HG02678 (cell line): ENCODE results near the gene BMP6.
"Not testable (repeated sequence)": the region's sequence is repeated elsewhere in the genome, so short reads cannot be mapped to it uniquely, and the experiment has no call there.

ENCODE experiments used
- ATAC-seq: cut with Tn5 transposase; IDR thresholded peaks from one replicate; pipeline ENCODE4 v1.9.1; 2021; ENCODE audit warnings: mild to moderate bottlenecking, moderate library complexity; ENCODE audit not compliant: unreplicated experiment

BMP6 gene

DNA sequence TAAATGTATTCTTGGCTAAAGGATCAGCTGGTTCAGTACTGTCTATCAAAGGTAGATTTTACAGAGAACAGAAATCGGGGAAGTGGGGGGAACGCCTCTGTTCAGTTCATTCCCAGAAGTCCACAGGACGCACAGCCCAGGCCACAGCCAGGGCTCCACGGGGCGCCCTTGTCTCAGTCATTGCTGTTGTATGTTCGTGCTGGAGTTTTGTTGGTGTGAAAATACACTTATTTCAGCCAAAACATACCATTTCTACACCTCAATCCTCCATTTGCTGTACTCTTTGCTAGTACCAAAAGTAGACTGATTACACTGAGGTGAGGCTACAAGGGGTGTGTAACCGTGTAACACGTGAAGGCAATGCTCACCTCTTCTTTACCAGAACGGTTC is 154.8 kb downstream of the BMP6 start:
- ATAC-seq = no peak

DNA sequence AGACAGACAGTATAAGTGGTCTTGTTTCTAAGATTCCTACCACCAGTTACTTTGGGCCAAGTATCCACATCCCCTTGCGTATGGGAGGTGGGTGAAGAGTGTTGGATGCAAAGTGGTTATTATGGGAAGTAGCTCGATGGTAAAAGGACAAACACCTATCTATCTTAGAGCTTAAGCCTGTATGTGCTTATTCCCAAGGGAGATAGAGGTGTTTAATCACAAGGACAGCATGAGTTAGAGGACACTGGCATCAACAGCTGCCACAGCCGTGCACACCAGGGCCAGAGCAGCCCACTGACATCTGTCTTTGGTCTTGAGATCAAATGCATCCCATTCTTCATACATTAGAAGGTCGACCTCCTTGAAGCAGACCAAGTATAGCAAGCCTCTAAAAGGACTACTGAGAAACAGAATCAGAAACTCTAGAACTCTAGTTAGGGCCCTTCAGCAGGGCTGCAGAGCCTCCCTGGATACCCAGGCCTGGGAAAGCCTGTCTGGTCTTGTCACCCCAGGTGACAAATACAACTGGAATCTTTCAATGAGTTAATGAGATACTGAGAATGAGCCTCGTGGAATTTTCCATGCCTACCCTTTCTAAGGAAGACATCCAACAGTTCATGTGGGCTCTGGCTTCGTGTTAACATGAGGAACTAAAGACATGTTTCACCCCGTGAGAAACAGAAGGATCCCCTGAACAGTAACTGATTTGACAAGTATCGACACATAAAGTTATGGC is 156.0 kb downstream of the BMP6 start:
- no peak for ATAC-seq

DNA sequence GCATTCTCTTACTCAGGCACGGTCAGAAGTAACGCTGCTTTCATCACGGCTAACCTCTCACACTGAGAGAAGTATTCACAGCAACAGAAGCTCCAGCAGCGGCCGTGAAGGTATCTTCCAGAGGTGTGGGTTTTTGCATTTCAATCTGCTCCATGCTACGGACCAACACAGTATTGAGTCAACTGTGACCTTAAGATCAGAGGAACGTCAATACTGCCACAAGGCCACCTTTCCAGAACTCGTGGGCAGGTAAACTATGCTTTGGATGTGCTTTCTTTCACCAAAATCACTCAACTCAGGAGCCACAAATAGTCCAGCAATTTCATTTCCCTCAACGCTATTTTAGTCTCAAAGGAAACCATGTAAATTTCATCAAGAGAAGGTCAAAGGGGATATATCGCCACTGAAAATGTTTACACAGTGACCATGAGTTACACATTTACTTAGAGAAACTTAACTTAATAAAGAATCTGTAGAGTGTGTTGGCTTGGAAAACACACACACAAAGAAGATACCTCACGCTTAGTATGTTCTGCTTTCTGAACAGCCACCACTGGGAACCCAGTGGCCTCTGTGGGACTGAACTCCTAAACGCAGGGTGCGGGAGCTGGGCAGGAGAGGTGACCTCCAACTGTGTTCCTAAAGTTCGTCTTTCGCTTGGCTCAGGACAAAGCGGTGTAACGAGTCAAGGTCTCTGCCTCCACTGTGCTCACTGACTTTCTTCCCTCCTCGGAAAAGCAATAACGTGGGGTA is 156.8 kb downstream of the BMP6 start:
- ATAC-seq = no peak

DNA sequence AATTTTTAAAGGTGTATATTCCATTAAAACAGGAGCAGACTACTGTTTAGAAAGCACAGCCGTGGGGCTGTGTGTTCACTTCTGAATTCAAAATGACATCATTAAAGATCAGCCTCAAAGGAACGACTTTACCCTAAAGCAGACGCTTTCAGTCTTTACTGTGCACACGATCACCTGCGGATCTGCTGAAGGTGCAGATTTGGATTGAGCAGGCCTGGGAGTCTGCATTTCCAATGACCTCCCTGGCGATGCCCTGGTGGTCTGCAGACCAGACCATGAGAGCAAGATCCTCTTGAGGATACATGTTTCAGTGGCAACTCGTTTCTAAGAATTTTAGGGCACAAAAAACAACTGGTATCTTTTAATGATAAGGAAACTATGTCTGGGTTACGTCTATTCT is 157.5 kb downstream of the BMP6 start:
- no peak for ATAC-seq

DNA sequence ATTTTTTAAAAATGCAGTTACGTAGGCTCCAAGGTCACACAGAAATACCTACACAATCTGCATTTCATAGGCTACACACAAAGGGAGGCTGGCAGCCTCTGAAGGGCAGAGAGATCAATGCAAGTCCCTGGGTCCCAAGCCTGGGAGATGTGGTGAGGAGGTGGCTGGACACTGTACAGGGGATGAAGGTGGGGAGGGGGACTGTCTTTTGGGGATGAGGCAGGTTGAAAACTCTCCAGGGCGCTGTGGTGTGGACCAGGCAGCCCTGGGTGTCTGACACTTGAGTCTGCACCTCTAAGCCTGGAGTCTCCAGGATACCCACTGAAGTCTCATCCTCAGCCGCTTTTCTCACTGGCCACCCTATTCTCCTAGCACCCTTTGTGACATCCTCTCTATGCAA is 160.2 kb downstream of the BMP6 start:
- ATAC-seq = no peak

- no peak for ATAC-seq
Measured at GRCh38 chr6:7887278-7887991, 161.5 kb downstream of the BMP6 start.

GRCh38 chr6:7888587-7889357 is 162.9 kb downstream of the BMP6 start:
- no peak for ATAC-seq

GRCh38 chr6:7891078-7891872 is 165.4 kb downstream of the BMP6 start:
- no peak for ATAC-seq

- ATAC-seq = not testable (repeated sequence)
Measured at GRCh38 chr6:7892367-7892766, 166.5 kb downstream of the BMP6 start.

DNA sequence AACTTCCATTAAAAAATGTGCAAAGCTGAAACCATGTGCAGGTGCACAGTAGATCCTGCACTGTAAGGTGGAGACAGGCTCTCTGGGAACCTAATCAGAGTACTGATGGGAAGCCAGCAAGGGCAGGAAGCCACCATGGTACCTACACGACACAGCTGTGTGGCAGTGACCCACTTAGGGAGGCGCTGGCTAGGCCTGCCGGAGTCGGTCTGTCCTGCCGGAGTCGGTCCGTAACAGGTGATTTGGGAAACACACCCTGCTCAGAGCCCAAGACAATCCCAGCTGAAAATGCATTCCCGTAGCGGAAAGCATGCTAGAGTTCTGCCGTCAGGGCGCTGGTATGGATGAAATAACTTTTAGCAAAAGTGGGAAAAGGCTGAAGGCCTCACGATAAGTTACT is 167.4 kb downstream of the BMP6 start:
- ATAC-seq = no peak

GRCh38 chr6:7894262-7895124 is 168.6 kb downstream of the BMP6 start:
- no peak for ATAC-seq

GRCh38 chr6:7895125-7895423 is 169.2 kb downstream of the BMP6 start:
- no peak for ATAC-seq

- no peak for ATAC-seq
Measured at GRCh38 chr6:7896465-7896987, 170.6 kb downstream of the BMP6 start.

DNA sequence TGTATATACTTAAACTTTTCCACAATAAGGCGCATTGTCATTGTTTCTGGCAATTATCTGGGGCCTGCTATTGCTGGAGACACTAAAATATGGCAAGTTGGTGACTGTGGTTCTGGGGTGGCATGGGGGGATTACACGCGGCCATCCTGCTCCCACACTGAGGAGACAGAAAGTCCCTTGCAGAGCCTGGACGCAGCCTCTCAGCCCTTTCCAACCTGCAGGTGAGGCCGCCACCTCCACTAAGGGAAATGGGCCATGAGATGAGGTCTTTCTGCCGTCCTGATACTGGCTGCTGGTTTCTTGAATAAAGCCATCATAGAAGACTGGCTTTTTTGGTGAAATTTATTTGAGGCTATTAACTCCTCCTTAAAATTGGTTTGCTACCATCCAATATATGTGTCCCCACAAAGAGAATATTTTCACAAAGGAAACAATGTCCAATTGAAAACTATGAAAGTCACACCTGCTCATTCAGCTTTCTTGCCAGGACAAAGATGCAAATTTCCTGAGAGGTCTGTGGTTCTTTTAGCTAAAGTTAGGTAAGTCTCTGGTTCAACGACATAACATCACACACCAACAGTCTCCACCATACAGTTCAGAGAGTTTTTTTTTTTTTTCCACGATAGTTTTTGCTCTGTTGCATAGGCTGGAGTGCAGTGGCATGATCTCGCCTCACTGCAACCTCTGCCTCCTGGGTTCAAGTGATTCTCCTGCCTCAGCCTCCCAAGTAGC is 171.7 kb downstream of the BMP6 start:
- ATAC-seq = peak; percentile 59

DNA sequence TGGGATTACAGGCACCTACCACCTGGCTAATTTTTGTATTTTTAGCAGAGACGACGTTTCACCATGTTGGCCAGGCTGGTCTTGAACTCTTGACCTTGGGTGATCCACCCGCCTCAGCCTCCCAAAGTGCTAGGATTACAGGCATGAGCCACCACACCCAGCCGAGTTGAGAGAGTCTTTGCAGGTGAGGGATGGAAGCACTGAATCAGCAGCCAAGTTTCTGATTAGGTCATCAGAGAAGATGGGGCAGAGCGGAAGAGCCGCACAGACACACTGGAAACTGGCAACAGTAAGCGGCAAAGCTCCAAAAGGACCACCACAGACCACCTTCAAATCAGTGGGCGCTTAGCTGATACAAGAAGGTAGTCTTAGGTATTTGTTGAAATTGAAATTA is 172.3 kb downstream of the BMP6 start:
- not testable (repeated sequence) for ATAC-seq

DNA sequence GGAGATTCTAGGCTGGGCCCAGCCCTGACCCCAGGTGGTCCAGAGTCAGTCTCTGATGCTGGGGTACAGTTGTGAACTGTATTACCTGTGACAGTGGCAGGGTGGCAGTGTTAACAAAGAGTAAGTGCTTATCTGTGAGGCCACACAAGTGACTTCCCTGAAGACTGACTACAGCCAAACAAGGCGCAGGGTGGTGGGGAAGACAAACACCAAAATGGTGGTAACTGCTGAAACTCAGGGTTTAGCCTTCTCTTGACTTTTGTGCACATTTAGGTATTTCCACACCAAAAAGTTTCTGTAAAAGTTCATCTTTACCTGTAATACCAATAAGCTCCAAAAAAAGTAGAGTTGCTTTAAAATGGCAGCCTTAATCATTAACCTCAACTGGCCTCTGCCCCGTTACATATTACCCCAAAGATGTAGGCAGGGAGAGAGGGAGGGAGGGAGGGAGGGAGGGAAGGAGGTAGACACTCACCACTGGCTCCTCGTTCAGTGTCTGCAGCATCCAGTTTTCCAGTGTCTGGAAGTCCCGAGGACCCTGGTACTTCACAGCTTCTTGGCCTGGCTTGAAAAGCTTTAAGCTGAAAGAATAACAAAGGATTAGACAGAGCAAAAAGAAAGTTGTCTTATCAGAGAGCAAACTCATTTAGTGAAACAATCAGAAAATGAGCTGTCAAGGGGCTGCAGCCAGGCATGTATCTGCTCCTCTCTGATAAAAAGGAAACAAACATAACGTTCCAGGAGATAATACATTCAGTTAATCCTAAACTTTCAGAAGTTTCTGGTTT is 173.4 kb downstream of the BMP6 start:
- ATAC-seq = no peak

GRCh38 chr6:7899889-7900213 is 174.0 kb downstream of the BMP6 start:
- no peak for ATAC-seq

DNA sequence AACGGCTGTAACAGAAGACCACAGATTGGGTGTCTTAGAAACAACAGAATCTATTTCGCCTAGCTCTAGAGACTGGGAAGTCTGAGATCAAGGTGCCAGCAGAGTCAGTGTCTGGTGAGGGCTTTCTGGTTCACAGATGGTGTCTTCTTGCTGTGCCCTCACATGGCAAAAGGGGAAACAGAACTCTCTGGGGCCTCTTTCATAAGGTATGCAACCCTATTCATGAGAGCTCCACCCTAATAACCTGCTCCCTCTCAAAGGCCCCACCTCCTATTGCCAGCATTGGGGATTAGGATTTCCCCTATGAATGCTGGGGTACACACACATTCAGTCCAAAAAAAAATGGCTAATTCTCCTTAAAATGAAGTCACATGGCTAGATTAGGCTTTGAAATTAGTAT is 174.7 kb downstream of the BMP6 start:
- ATAC-seq = no peak
